IPS-20b (cell line): ENCODE measurements around the gene CTNND2.
"Not testable (repeated sequence)": the region's sequence is repeated elsewhere in the genome, so short reads cannot be mapped to it uniquely, and the experiment has no call there.

ENCODE experiments used
- H3K27ac ChIP-seq: one replicate; pipeline ENCODE4 v1.5.1; 2013; ENCODE audit warnings: low read length
- H3K27me3 ChIP-seq: 2 replicates; pipeline ENCODE4 v1.6.1; 2013; ENCODE audit warnings: mild to moderate bottlenecking, low read length, inconsistent platforms; ENCODE audit not compliant: insufficient read depth
- H3K36me3 ChIP-seq: 2 replicates; pipeline ENCODE4 v1.6.1; 2013; ENCODE audit warnings: low read depth, mild to moderate bottlenecking, inconsistent platforms, low read length, moderate library complexity; ENCODE audit not compliant: insufficient read depth
- H3K4me1 ChIP-seq: 2 replicates; pipeline ENCODE4 v1.6.1; 2013; ENCODE audit warnings: mild to moderate bottlenecking, control low read depth, inconsistent platforms, low read length, moderate library complexity; ENCODE audit not compliant: insufficient read depth
- H3K4me3 ChIP-seq: 2 replicates; pipeline ENCODE4 v1.5.1; 2013; ENCODE audit warnings: mild to moderate bottlenecking, low read length, inconsistent platforms
- H3K9ac ChIP-seq: 2 replicates; pipeline ENCODE4 v1.6.1; 2013; ENCODE audit warnings: low read depth, mild to moderate bottlenecking, inconsistent platforms, low read length, moderate library complexity
- H3K9me3 ChIP-seq: 2 replicates; pipeline ENCODE4 v1.6.1; 2013; ENCODE audit warnings: mild to moderate bottlenecking, low read depth, low read length, inconsistent platforms; ENCODE audit not compliant: insufficient read depth

The CTNND2 gene

DNA sequence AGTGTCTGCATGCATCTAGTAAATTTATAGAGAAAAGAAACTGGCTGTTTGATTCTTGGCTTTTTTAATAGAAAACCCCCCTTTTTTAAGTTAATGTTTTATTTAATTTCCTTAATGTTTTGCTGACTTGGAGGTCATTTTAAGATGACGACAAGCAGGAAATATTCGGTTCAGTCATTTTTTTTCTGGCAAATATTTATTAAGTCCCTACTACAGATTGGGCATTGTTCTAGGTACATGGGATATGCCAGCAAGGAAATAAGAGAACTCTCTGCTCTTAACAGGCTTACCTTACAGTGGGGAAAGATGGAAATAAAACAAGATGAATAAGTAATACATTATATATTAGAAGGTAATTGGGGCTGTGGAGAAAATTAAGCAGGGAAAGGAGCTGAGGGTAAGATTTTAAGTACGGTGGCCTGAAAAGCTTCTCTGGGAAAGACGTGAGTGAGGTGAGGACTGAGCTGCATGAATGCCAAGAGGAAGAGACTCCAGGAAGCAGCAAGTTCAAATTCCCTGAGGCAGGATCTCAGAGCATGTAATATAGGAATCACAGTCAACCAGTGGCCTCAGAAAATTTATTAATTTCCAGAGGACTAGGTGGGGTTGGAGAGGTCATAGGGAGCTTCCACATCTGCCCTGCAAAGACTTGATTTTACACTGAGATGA is 827.2 kb downstream of the CTNND2 start:
- Histone ChIP-seq H3K36me3 (no peaks in the 10 kb centered on the region), H3K9me3 (no peaks in the 10 kb centered on the region), H3K27me3 (no peaks in the 10 kb centered on the region), H3K27ac (no peak overlapping the region), H3K4me3 (no peak overlapping the region), H3K4me1 (no peaks in the 10 kb centered on the region), H3K9ac (no peak overlapping the region)

DNA sequence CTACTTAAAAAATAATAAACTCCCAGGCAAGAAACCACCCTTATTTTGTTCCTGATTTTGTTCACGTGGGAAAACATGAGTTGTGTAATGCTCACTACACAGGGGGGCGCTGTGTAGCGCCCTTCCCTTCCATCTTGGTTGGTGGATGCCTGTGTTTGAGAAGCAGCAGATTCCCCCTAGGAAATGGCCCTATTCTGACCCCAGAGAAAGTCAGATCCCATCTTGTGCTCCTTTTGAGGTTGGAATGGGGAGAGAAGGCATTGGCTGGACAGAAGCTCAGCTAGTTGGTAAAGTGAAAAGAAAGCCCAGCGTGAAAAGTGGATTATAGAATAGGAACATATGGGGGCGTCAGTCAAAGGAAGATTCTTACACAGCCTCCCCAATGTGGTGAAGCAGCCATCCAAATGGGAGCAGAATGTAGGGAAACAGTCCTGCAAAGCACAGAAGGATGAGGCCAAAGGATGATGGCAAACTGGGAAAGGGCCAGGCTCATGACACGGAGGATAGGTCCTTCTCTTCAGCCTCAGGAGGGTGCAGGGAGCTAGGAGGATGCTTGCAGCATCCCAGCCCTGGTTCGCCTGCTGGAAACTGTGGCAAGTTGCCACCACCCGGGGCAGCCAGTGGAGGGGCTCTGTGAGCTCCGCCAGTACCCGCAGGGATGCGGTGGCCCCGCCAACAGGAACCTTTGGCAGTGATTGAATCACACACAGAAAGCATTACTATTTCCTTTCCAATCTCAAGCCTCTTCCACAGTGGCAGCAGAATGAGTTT is 829.0 kb downstream of the CTNND2 start:
- no peak overlapping the region for H3K27ac ChIP-seq
- H3K4me1 ChIP-seq, result no peaks in the 10 kb centered on the region
- H3K9me3 ChIP-seq, result no peaks in the 10 kb centered on the region
- H3K4me3 ChIP-seq, result no peak overlapping the region
- H3K27me3 ChIP-seq, result no peaks in the 10 kb centered on the region
- H3K36me3 ChIP-seq, result no peaks in the 10 kb centered on the region
- no peak overlapping the region for H3K9ac ChIP-seq

DNA sequence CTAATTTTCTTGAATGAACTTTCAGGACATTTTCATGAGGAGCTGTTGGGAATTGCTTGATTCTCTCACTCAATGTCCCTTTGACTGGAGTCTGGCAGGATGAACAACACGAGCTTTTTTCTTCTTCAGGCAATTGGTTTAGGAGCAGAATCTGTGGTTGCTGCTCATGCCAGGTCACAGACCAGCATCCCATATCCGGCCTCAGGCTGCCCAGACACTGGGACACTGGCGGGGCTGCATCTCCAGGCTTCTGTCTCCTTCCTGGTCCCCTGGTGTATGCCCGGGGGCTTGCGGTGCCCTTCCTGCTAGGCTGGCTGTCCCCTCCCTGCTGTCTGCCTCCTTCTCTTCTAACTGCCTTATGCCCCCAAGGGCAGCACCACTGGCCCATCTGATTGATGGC is 831.7 kb downstream of the CTNND2 start:
- no peaks in the 10 kb centered on the region for H3K27me3 ChIP-seq
- no peaks in the 10 kb centered on the region for H3K9me3 ChIP-seq
- H3K9ac ChIP-seq, result no peak overlapping the region
- H3K27ac ChIP-seq, result no peak overlapping the region
- H3K36me3 ChIP-seq, result no peaks in the 10 kb centered on the region
- H3K4me3 ChIP-seq, result no peak overlapping the region
- 0 out of 2 replicates have a peak, but pooled peaks cover 6% of the 10 kb centered on the region for H3K4me1 ChIP-seq

DNA sequence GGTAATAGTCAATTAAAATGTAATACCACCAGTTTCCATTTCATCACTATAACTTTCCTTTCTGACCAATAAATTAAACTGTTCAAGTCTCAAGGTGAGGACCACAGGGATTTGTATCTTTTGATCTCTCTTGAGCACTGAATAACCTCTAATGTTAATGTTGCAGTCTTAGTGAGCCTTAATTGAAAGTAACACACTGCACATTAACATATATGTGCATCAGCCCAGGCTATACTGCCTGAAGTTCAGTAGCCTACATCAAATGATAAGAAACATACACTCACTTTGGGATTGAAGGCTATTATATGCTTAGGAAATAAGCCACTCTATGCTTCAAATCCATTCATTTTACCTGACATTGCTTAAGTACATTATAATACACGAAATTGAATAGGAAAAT is 832.2 kb downstream of the CTNND2 start:
- H3K4me1 ChIP-seq, result 0 out of 2 replicates have a peak, but pooled peaks cover 6% of the 10 kb centered on the region
- no peak overlapping the region for H3K9ac ChIP-seq
- H3K4me3 ChIP-seq, result no peak overlapping the region
- H3K27ac ChIP-seq, result no peak overlapping the region
- H3K9me3 ChIP-seq, result no peaks in the 10 kb centered on the region
- H3K27me3 ChIP-seq, result no peaks in the 10 kb centered on the region
- no peaks in the 10 kb centered on the region for H3K36me3 ChIP-seq

DNA sequence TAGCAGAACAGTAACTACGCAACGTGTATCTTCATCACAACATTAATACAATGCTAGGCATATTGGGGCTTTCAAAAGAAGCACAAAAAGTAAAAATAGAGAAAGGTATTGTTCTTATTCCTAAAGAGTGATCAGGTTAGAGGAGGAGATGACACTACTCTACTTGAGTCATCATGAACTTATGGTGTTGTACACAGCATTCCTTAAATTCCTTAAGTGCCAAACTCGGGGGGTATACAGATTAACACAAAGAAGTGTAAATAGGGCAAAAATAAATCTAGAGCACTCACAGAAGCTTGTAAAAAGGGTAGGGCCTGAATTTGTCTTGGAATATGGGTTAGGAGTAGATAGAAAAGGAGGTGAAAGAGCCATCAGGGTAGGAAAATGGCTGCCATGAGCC is 835.2 kb downstream of the CTNND2 start:
- Histone ChIP-seq H3K27me3 (no peaks in the 10 kb centered on the region), H3K36me3 (no peaks in the 10 kb centered on the region), H3K4me3 (no peak overlapping the region)

DNA sequence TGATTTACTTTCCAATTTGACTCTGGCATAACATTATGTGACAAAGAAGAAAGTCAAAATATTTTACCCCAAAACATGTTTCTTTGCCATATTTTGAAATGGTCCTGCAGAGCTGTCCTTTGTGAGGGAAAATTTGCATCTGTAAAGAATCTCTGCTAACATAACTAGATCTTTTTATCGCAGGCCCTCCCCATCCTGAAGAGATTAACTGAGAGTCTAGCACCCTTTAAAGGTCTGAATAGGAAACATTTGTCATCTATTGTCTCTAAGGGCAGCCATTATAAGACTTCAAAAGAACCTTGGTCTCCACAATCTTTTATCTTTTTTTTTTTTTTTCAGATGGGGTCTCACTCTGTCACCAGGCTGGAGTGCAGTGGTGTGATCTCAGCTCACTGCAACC is 838.5 kb downstream of the CTNND2 start:
- H3K27me3 ChIP-seq, H3K27ac ChIP-seq, H3K4me3 ChIP-seq, H3K9ac ChIP-seq, H3K9me3 ChIP-seq, H3K36me3 ChIP-seq, H3K4me1 ChIP-seq: not testable (repeated sequence)

More for the DNA sequence above, 835.2 kb downstream of the CTNND2 start:
- H3K9me3 ChIP-seq, result no peaks in the 10 kb centered on the region
- peaks cover 6% of the 10 kb centered on the region; the same call in 1 of the 2 replicates for H3K4me1 ChIP-seq
- H3K27ac ChIP-seq, result no peak overlapping the region
- no peak overlapping the region for H3K9ac ChIP-seq

DNA sequence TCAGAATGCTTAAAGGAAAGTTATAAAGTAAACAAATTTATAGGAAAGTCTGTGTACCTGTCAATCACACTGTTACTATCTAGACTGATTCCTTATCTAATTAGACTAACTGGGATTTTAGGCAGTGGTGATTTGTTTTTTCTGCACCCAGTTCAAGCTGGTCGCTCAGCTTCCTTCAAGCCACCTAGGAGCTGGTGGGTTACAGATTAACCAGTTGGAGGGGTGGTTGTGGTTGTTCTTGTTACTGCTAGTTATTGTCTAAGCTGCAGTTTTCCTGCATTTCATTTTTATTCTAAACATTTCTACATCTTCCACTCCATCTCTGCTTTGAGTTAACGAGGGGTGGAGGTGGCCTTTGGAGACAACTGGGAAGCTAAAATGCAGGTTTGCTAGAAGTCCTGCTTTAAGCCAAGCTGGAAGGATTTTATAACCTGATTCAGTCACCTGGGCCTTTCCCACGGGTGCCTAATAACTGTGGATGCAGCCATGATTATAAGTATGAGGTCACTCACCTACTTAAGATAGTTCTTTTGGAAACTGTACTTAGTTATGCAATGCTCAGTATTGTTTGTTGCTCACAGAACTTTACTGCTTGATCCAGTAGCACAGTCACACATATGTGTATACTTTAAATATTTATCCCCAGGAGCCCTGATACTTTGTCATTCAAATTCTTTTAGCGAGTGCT is 839.3 kb downstream of the CTNND2 start:
- H3K9ac ChIP-seq, result no peak overlapping the region
- H3K4me3 ChIP-seq, result no peak overlapping the region
- H3K27ac ChIP-seq, result no peak overlapping the region
- H3K9me3 ChIP-seq, result no peaks in the 10 kb centered on the region
- H3K4me1 ChIP-seq, result peaks cover 6% of the 10 kb centered on the region; the same call in 1 of the 2 replicates
- H3K27me3 ChIP-seq, result no peaks in the 10 kb centered on the region
- no peaks in the 10 kb centered on the region for H3K36me3 ChIP-seq

DNA sequence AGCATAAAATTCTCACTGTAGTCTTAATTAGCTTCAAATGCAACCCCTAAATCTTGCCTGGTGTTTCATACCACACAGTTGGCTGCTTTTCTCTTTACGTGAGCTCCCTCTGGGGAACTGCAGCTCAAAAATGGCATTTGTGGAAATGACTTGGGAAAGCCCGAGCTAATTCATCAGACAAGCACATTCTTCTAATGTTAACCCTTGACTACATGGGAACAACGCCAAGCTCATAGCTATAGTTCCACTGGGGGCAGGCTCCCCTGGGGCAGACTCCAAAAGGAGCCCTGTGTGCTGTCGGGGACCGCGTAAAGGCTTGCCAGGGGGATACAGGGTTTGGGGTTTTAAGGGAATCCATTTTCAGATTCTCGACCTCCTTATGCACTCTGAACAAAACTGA is 841.8 kb downstream of the CTNND2 start:
- no peaks in the 10 kb centered on the region for H3K36me3 ChIP-seq
- peaks cover 9% of the 10 kb centered on the region; the same call in 1 of the 2 replicates for H3K9me3 ChIP-seq
- no peak overlapping the region for H3K4me3 ChIP-seq
- no peak overlapping the region for H3K9ac ChIP-seq
- no peaks in the 10 kb centered on the region; the same call in 1 of the 2 replicates for H3K4me1 ChIP-seq
- no peak overlapping the region for H3K27ac ChIP-seq
- no peaks in the 10 kb centered on the region for H3K27me3 ChIP-seq

DNA sequence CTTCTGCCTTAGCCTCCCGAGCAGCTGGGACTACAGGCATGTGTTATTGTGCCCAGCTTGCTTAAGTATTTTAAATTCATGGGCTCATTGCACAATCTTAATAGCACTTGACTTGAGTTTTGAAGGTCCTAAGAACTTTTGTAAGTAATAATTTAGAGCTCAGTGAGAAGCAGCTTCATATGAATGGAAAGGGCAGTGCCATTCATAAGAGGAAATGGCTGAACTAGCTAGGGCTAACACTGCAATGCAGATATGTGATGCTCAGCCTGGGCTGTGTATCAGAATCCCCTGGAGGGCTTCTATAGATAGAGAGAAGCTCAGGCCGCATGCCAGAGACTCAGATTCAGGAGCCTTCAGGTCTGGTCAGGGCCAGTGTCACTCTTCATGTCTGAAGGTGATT is 847.7 kb downstream of the CTNND2 start:
- Histone ChIP-seq H3K9me3 (peaks cover 9% of the 10 kb centered on the region; the same call in 1 of the 2 replicates), H3K4me1 (no peaks in the 10 kb centered on the region), H3K9ac (no peak overlapping the region), H3K27me3 (no peaks in the 10 kb centered on the region), H3K4me3 (no peak overlapping the region), H3K36me3 (no peaks in the 10 kb centered on the region), H3K27ac (no peak overlapping the region)

DNA sequence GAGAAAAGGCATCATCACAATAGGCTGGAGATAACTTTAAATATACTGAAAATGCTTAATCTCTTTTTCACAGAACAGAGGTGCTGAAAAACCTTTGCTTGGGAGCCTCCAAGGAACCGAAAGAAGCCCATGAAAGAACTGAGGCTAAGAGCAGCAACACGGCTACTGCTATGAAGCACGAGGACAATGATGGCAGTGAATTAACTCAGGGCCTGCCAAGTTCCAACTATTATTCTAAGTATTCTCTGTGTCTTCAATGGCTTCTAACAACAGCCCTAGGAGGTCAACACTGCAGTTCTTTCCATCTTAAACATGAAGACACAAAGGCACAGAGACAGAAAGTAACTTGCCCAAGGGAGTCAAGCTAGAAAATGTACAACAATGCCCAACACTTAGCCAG is 850.2 kb downstream of the CTNND2 start:
- Histone ChIP-seq H3K9me3 (peaks cover 9% of the 10 kb centered on the region; the same call in 1 of the 2 replicates), H3K27me3 (no peaks in the 10 kb centered on the region), H3K36me3 (no peaks in the 10 kb centered on the region), H3K9ac (no peak overlapping the region), H3K27ac (no peak overlapping the region), H3K4me3 (no peak overlapping the region), H3K4me1 (no peaks in the 10 kb centered on the region)

DNA sequence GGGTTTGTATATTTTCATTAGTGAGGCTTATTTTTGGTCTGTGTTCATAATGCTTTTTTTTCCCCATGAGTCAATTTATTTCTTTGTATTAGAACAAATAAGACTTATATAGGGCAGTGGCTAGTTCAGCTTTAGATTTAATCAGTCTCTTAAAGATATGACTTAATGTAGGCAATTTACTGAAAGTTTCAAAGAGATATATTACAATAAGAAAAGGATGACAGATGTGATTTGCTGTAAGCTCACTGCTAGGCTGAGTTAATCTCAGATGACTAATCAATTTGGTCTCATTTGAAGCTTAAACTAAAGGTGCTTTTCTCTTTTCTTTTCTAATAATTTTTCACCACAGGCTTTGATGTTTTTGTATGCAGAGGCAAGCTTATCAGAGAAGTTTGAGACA is 851.4 kb downstream of the CTNND2 start:
- H3K27me3 ChIP-seq, result no peaks in the 10 kb centered on the region
- no peak overlapping the region for H3K4me3 ChIP-seq
- no peaks in the 10 kb centered on the region for H3K36me3 ChIP-seq
- H3K9me3 ChIP-seq, result peaks cover under 1% of the 10 kb centered on the region; the same call in 1 of the 2 replicates
- no peak overlapping the region for H3K27ac ChIP-seq
- no peak overlapping the region for H3K9ac ChIP-seq
- no peaks in the 10 kb centered on the region for H3K4me1 ChIP-seq
